Astrocyte (in vitro differentiated cells and primary cell): Measurements from ENCODE around the gene TEN1. TPM values are rescaled to one million over a fixed set of nuclear protein-coding genes. Genes with fewer than 3 reads are reported as not detected.
A peak's percentile ranks its signal among the peaks of the same experiment; 100 is the strongest.

Experiments
- DNase-seq: peaks from one replicate; pipeline ENCODE4 v3.0.0-alpha.2; 2010; ENCODE audit warnings: low read depth
- FAIRE-seq: peaks from 2 replicates; lab custom pipeline; 2011; peaks lifted over from hg19 to GRCh38; lab: Jason Lieb, UNC
- H2AFZ ChIP-seq: 2 replicates; pipeline ENCODE4 v1.6.0; 2012; ENCODE audit warnings: low read depth, low read length, inconsistent platforms
- H3K27ac ChIP-seq: 2 replicates; pipeline ENCODE4 v1.5.1; 2011; ENCODE audit warnings: low read depth, low read length, inconsistent platforms
- H3K27me3 ChIP-seq: 2 replicates; pipeline ENCODE4 v1.6.0; 2011; ENCODE audit warnings: low read length, inconsistent platforms; ENCODE audit not compliant: insufficient read depth
- H3K36me3 ChIP-seq: 2 replicates; pipeline ENCODE4 v1.5.1; 2011; ENCODE audit warnings: low read length, inconsistent platforms; ENCODE audit not compliant: insufficient read depth
- H3K4me1 ChIP-seq: 2 replicates; pipeline ENCODE4 v1.5.1; 2011; ENCODE audit warnings: low read length, inconsistent platforms; ENCODE audit not compliant: insufficient read depth
- H3K4me2 ChIP-seq: 2 replicates; pipeline ENCODE4 v1.6.0; 2012; ENCODE audit warnings: low read length, inconsistent platforms
- H3K4me3 ChIP-seq: 2 replicates; pipeline ENCODE4 v1.5.1; 2011; ENCODE audit warnings: low read depth, mild to moderate bottlenecking, low read length, inconsistent platforms; ENCODE audit not compliant: insufficient read depth
- H3K79me2 ChIP-seq: 2 replicates; pipeline ENCODE4 v1.6.0; 2012; ENCODE audit warnings: mild to moderate bottlenecking, low read length, inconsistent platforms; ENCODE audit not compliant: insufficient read depth
- H3K9ac ChIP-seq: 2 replicates; pipeline ENCODE4 v1.6.0; 2012; ENCODE audit warnings: mild to moderate bottlenecking, low read length, inconsistent platforms
- H3K9me3 ChIP-seq: 2 replicates; pipeline ENCODE4 v1.5.1; 2012; ENCODE audit warnings: low read depth, mild to moderate bottlenecking, low read length, inconsistent platforms; ENCODE audit not compliant: insufficient read depth
- H4K20me1 ChIP-seq: 2 replicates; pipeline ENCODE4 v1.6.0; 2012; ENCODE audit warnings: low read length, inconsistent platforms; ENCODE audit not compliant: insufficient read depth
- H3K27ac Mint-ChIP-seq: one replicate; pipeline ENCODE4 v1.8.0; 2021; ENCODE audit warnings: mild to moderate bottlenecking, mixed read lengths; ENCODE audit not compliant: unreplicated experiment
- H3K27me3 Mint-ChIP-seq: one replicate; pipeline ENCODE4 v1.8.0; 2021; ENCODE audit warnings: low read depth, mixed read lengths; ENCODE audit not compliant: unreplicated experiment
- H3K36me3 Mint-ChIP-seq: one replicate; pipeline ENCODE4 v1.8.0; 2021; ENCODE audit warnings: low read depth, mixed read lengths; ENCODE audit not compliant: unreplicated experiment
- H3K4me1 Mint-ChIP-seq: one replicate; pipeline ENCODE4 v1.8.0; 2021; ENCODE audit warnings: low read depth, mixed read lengths; ENCODE audit not compliant: unreplicated experiment
- H3K4me3 Mint-ChIP-seq: one replicate; pipeline ENCODE4 v1.8.0; 2021; ENCODE audit warnings: mild to moderate bottlenecking, moderate library complexity, mixed read lengths; ENCODE audit not compliant: unreplicated experiment
- H3K9me3 Mint-ChIP-seq: one replicate; pipeline ENCODE4 v1.8.0; 2021; ENCODE audit warnings: mild to moderate bottlenecking, mixed read lengths; ENCODE audit not compliant: unreplicated experiment
- EZH2 ChIP-seq: IDR thresholded peaks from 2 replicates; pipeline ENCODE4 v1.6.1; 2012; ENCODE audit warnings: mild to moderate bottlenecking, low read length, inconsistent platforms; ENCODE audit not compliant: insufficient read depth
- total RNA-seq: library from RNA; stranded (reverse); gene quantifications from 2 replicates; pipeline ENCODE4 v1.2.1, GENCODE V29; 2021
- TF ChIP-seq, protein P1 (sequence below): IDR thresholded peaks from 2 replicates; pipeline ENCODE4 v1.5.1; 2011; ENCODE audit warnings: low read depth, mild to moderate bottlenecking, inconsistent platforms, low read length, moderate library complexity; ENCODE audit not compliant: insufficient read depth

Gene TEN1
- total RNA-seq, 1 donor from 2014 or later = 17.7 TPM

DNA sequence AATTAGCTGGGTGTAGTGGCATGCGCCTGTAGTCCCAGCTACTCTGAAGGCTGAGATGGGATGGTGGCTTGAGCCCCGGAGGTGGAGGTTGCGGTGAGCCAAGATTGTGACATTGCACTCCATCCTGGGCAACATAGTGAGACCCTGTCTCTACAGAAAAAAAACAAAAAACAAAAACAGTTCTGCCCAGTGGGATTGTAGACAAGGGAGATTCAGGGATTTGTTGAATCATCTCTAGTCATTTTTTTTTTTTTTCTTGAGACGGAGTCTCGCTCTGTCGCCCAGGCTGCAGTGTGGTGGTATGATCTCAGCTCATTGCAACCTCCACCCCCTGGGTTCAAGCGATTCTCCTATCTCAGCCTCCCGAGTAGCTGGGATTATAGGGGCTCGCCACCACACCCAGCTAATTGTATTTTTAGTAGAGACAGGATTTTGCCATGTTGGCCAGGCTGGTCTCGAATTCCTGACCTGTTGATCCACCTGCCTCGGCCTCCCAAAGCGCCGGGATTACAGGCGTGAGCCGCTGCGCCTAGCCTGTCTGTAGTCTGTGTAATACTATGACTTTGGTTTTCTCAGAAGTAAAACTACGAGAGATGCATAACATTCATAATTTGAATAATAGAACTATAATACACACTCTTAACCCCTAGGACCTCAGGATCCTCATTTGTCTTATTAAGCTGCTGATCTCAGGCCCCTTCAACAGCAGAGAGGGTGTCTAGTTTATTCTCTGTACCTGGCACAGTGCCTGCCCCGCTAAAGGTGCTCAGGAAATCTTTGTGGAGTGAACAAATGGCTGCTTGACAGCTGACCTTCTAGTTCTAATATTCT lies 1.4 kb downstream of the TEN1 start:
- Histone ChIP-seq H3K9ac (peak overlapping the region; percentile 93), H3K27me3 (no peaks in the 10 kb centered on the region), H3K27ac (peak overlapping the region; percentile 98), H2AFZ (peak overlapping the region; percentile 86), H3K9me3 (no peaks in the 10 kb centered on the region), H3K4me3 (peak overlapping the region; percentile 81), H4K20me1 (peaks cover 12% of the 10 kb centered on the region), H3K79me2 (peaks cover 46% of the 10 kb centered on the region), H3K36me3 (peaks cover 2% of the 10 kb centered on the region), H3K4me2 (peak overlapping the region; percentile 92), H3K4me1 (peaks cover 25% of the 10 kb centered on the region)
- FAIRE-seq (no peak), DNase-seq (peak; percentile 15)
- Mint-ChIP-seq H3K4me3 (peak overlapping the region; percentile 98), H3K36me3 (peaks cover 7% of the 10 kb centered on the region), H3K4me1 (peaks cover 44% of the 10 kb centered on the region), H3K27ac (peak overlapping the region; percentile 100), H3K27me3 (no peaks in the 10 kb centered on the region), H3K9me3 (no peaks in the 10 kb centered on the region)
- no peak for TF ChIP-seq EZH2
- TF ChIP-seq, protein P1, sequence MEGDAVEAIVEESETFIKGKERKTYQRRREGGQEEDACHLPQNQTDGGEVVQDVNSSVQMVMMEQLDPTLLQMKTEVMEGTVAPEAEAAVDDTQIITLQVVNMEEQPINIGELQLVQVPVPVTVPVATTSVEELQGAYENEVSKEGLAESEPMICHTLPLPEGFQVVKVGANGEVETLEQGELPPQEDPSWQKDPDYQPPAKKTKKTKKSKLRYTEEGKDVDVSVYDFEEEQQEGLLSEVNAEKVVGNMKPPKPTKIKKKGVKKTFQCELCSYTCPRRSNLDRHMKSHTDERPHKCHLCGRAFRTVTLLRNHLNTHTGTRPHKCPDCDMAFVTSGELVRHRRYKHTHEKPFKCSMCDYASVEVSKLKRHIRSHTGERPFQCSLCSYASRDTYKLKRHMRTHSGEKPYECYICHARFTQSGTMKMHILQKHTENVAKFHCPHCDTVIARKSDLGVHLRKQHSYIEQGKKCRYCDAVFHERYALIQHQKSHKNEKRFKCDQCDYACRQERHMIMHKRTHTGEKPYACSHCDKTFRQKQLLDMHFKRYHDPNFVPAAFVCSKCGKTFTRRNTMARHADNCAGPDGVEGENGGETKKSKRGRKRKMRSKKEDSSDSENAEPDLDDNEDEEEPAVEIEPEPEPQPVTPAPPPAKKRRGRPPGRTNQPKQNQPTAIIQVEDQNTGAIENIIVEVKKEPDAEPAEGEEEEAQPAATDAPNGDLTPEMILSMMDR = no peak

DNA sequence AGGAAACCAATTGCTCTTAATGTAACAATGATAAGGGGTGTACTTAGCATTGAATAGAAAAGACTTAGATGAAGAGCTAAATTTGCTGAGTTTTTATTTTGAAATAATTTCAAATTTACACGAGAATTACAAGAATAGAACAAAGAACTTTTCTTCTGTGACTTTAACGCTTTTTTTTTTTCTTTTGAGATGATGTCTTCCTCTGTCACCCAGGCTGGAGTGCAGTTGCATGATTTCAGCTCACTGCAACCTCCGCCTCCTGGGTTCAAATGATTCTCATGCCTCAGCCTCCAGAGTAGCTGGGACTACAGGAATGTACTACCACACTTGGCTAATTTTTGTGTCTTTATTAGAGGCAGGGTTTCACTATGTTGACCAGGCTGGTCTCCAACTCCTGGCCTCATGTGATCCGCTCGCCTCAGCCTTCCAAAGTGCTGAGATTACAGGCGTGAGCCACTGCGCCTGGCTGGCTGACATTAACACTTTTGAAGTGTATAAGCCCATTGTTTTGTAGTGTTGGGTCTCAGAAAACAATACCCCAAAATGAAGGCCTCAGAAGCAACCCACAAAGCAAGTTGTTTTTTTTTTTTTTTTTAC lies 2.1 kb downstream of the TEN1 start:
- Histone ChIP-seq H3K4me1 (peaks cover 25% of the 10 kb centered on the region), H3K79me2 (peaks cover 39% of the 10 kb centered on the region), H3K4me2 (no peak overlapping the region), H4K20me1 (peaks cover 5% of the 10 kb centered on the region), H3K9ac (no peak overlapping the region), H3K36me3 (peaks cover 1% of the 10 kb centered on the region), H3K27ac (no peak overlapping the region), H3K4me3 (no peak overlapping the region), H3K27me3 (no peaks in the 10 kb centered on the region), H3K9me3 (no peaks in the 10 kb centered on the region), H2AFZ (no peak overlapping the region)
- Mint-ChIP-seq H3K27ac (peak overlapping the region; percentile 100), H3K4me3 (peak overlapping the region; percentile 73), H3K9me3 (no peaks in the 10 kb centered on the region), H3K4me1 (peaks cover 42% of the 10 kb centered on the region), H3K36me3 (peaks cover 6% of the 10 kb centered on the region), H3K27me3 (no peaks in the 10 kb centered on the region)
- FAIRE-seq (no peak), DNase-seq (no peak)
- TF ChIP-seq, protein P1 = no peak
- TF ChIP-seq EZH2 = no peak
